Osteoblast (primary cell): ENCODE results near the gene ASIP. TPM values are rescaled to one million over a fixed set of nuclear protein-coding genes. Genes with fewer than 3 reads are reported as not detected.

Experiments used
- DNase-seq: peaks from one replicate; pipeline ENCODE4 v3.0.0; 2011; ENCODE audit warnings: low spot score, mixed read lengths; ENCODE audit not compliant: insufficient read length; ENCODE audit errors: missing footprints
- H2AFZ ChIP-seq: 2 replicates; pipeline ENCODE4 v1.6.0; 2011; ENCODE audit warnings: mild to moderate bottlenecking, low read length
- H3K27ac ChIP-seq: 2 replicates; pipeline ENCODE4 v1.5.1; 2011; ENCODE audit warnings: mild to moderate bottlenecking, low read depth, low read length, moderate library complexity
- H3K27me3 ChIP-seq: 2 replicates; pipeline ENCODE4 v1.6.0; 2012; ENCODE audit warnings: mild to moderate bottlenecking, control low read depth, inconsistent platforms, low read length, moderate library complexity; ENCODE audit not compliant: insufficient read depth
- H3K36me3 ChIP-seq: 2 replicates; pipeline ENCODE4 v1.5.1; 2011; ENCODE audit warnings: mild to moderate bottlenecking, low read length, control low read depth, moderate library complexity; ENCODE audit not compliant: insufficient read depth
- H3K4me1 ChIP-seq: 2 replicates; pipeline ENCODE4 v1.5.1; 2011; ENCODE audit warnings: mild to moderate bottlenecking, low read length, control low read depth, moderate library complexity; ENCODE audit not compliant: insufficient read depth
- H3K4me2 ChIP-seq: 2 replicates; pipeline ENCODE4 v1.6.0; 2011; ENCODE audit warnings: mild to moderate bottlenecking, low read length; ENCODE audit not compliant: insufficient read depth
- H3K4me3 ChIP-seq: fragments of 200-600 bp; sonication (generic); 3 replicates; pipeline ENCODE4 v1.5.1; 2012; ENCODE audit warnings: mild to moderate bottlenecking, low read length, inconsistent platforms; ENCODE audit not compliant: insufficient read depth
- H3K79me2 ChIP-seq: 2 replicates; pipeline ENCODE4 v1.6.0; 2012; ENCODE audit warnings: mild to moderate bottlenecking, low read length, control low read depth, inconsistent platforms; ENCODE audit not compliant: insufficient read depth
- H3K9me3 ChIP-seq: 2 replicates; pipeline ENCODE4 v1.5.1; 2011; ENCODE audit warnings: low read depth, low read length, control low read depth
- H4K20me1 ChIP-seq: 2 replicates; pipeline ENCODE4 v1.6.0; 2012; ENCODE audit warnings: mild to moderate bottlenecking, low read length, control low read depth; ENCODE audit not compliant: insufficient read depth
- total RNA-seq: library from RNA; depleted of rRNA; stranded (reverse); fragments of >200 nt; gene quantifications from 2 replicates; pipeline ENCODE4 v1.2.3, GENCODE V29; 2012
- TF ChIP-seq, protein P1 (sequence below): IDR thresholded peaks from 2 replicates; pipeline ENCODE4 v1.5.1; 2011; ENCODE audit warnings: mild to moderate bottlenecking, low read depth, low read length, moderate library complexity; ENCODE audit errors: extremely low read depth

The ASIP gene
- total RNA-seq, 1 donor: not detected

DNA sequence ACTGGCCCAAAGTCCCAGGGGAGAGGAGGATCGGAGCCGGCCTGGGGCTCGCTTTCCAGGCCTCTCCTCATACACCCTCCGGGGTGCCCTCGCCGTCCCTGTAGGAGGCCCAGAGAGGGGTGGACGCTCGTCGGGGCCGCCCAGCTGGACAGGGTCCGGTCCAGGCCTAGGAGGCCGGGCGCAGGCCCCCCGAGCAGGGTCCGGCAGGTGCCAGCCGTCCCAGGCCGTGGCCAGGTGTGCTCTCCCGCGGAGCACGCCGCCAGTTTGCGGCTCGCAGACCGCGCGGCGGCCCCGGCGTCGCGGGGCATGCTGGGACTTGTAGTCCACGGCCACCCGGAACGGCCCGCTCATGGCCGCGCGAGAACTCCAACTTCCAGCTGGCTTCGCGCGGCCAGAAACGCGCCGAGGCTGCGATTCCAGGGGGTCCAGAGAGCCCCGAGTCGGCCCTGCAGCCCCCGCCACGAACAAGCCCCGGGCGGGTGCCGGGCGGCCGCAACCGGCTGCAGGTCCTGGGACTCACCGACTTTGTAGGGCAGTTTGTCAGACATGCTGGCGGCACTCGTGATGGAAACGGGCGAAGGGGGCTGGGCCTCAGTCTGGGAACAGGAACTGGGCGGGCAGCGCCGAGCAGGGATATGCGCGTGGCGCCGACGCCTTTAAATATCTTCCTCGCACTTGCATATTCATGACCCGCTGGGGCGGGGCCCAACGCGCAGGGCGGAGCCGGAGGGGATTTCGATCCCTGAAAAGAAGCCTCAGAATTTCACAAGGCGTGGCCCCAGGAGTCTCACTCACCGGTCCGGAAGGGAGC is 61.7 kb downstream of the ASIP start, which contains the start of gene AHCY:
Gene AHCY, minus strand, starts transcription at position 633 of the 811 bp plus-strand sequence. Its CDS starts 85 bp downstream, at position 548.
- peak within 1 kb of the TSS; percentile 97 for H3K4me3 ChIP-seq
- H3K36me3 ChIP-seq: no peaks in the 10 kb centered on the region
- H3K79me2 ChIP-seq: peaks cover 39% of the 10 kb centered on the region
- peaks cover 13% of the 10 kb centered on the region for H3K4me1 ChIP-seq
- no peaks in the 10 kb centered on the region for H3K9me3 ChIP-seq
- peak within 1 kb of the TSS; percentile 96 for H3K4me2 ChIP-seq
- TF ChIP-seq, protein P1, sequence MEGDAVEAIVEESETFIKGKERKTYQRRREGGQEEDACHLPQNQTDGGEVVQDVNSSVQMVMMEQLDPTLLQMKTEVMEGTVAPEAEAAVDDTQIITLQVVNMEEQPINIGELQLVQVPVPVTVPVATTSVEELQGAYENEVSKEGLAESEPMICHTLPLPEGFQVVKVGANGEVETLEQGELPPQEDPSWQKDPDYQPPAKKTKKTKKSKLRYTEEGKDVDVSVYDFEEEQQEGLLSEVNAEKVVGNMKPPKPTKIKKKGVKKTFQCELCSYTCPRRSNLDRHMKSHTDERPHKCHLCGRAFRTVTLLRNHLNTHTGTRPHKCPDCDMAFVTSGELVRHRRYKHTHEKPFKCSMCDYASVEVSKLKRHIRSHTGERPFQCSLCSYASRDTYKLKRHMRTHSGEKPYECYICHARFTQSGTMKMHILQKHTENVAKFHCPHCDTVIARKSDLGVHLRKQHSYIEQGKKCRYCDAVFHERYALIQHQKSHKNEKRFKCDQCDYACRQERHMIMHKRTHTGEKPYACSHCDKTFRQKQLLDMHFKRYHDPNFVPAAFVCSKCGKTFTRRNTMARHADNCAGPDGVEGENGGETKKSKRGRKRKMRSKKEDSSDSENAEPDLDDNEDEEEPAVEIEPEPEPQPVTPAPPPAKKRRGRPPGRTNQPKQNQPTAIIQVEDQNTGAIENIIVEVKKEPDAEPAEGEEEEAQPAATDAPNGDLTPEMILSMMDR: no peak
- peak; percentile 99 for DNase-seq
- no peaks in the 10 kb centered on the region for H4K20me1 ChIP-seq
- peak within 1 kb of the TSS; percentile 94 for H3K27ac ChIP-seq
- peak within 1 kb of the TSS; percentile 91 for H2AFZ ChIP-seq
- no peaks in the 10 kb centered on the region for H3K27me3 ChIP-seq

DNA sequence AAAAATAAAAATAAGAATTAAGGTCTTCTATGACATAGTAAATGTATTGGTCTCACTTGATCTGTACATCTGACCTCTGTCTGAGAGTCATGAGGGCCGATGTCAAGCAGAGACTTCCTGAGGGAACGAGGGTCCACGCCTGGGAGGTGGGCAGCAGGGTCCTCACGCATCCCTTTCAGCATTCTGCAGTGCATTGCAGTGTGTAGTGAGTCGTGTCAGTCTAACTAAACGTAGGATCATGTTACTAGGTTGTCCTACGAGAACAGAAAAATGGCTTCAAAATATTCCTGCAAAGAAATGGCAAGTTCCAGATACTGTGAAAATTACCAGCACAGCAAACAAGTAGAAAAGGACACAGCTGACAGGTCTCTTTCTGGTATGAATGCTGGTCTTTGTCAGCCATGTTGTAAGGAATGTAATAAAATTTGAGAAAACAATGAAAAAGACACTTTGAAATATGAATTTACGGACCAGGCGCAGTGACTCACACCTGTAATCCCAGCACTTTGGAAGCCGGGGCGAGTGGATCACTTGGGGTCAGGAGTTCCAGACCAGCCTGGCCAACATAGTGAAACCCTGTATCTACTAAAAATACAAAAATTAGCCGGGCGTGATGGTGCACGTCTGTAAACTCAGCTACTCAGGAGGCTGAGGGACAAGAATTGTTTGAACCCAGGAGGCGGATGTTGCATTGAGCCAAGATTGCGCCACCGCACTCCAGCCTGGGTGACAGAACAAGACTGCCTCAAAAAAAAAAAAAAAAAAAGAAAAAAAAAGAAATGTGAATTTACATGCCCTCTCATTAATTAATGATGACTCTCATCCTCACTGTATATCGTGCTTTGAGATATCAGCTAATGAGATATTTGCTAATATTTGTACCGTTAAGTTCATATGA is 64.4 kb downstream of the ASIP start:
- H3K27ac ChIP-seq: no peak overlapping the region
- H3K79me2 ChIP-seq: peaks cover 22% of the 10 kb centered on the region
- no peaks in the 10 kb centered on the region for H3K36me3 ChIP-seq
- no peak overlapping the region for H3K4me3 ChIP-seq
- TF ChIP-seq, protein P1: no peak
- H2AFZ ChIP-seq: peak overlapping the region; percentile 56
- no peak for DNase-seq
- no peaks in the 10 kb centered on the region for H3K27me3 ChIP-seq
- no peak overlapping the region for H3K4me2 ChIP-seq
- peaks cover 13% of the 10 kb centered on the region for H3K4me1 ChIP-seq
- H4K20me1 ChIP-seq: no peaks in the 10 kb centered on the region
- no peaks in the 10 kb centered on the region for H3K9me3 ChIP-seq

DNA sequence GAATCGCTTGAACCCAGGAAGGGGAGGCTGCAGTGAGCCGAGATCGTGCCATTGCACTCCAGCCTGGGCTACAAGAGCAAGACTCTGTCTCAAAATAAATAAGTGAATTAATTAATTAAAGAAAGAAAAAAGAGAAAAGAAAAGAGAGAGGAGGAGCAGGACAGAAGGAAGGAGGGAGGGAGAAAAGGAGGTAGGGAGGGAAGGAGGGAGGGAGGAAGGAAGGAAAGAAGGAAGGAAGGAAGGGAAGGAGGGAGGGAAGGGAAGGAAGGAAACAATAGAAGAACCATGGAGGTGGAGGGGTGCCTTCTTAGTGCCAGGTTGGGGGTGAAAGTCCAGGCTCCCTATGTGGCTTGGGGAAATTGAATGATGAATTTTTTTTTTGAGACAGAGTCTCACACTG is 68.5 kb downstream of the ASIP start:
- no peak overlapping the region for H3K4me3 ChIP-seq
- H3K27ac ChIP-seq: no peak overlapping the region
- H3K9me3 ChIP-seq: no peaks in the 10 kb centered on the region
- peaks cover 11% of the 10 kb centered on the region for H3K4me1 ChIP-seq
- H2AFZ ChIP-seq: no peak overlapping the region
- peaks cover 2% of the 10 kb centered on the region for H4K20me1 ChIP-seq
- H3K27me3 ChIP-seq: no peaks in the 10 kb centered on the region
- no peaks in the 10 kb centered on the region for H3K36me3 ChIP-seq
- H3K4me2 ChIP-seq: no peak overlapping the region
- TF ChIP-seq, protein P1: no peak
- no peak for DNase-seq
- no peaks in the 10 kb centered on the region for H3K79me2 ChIP-seq
